Measurements from ENCODE around the gene AGBL2. TPM values are rescaled to one million over a fixed set of nuclear protein-coding genes. Genes with fewer than 3 reads are reported as not detected.

Gene AGBL2
- total and polyA plus RNA-seq, 2 of the 8 experiments (the other 6 are each of a cell fraction or from before 2014, with no cell fraction given): 2.1 to 6.5 TPM

DNA sequence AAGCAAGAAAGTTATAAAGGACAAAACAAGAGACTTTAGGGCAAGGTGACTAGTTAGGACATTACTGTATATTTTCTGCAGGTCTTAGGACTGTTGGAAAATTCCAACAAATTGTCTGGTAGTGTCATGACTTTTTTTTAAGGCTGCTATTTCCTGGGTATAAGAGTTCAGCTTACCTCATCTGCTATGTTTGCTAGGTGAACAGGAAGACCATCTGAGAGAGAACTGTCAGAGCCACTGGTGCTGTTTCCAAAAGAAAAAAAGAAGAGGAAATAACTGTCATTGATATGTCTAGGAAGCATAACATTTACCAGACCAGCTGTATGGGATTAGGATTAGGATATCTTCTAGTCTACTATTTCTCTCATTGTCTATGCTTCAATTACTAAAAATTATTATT, 46.5 kb downstream of the AGBL2 start:
- Histone ChIP-seq H3K36me3 (ENCODE audit: control insufficient read depth in 2 of 4, insufficient read depth in 4 of 4, low read length in 3 of 4) (no peaks in the 10 kb centered on the region), H2AFZ (ENCODE audit: low read length) (no peak overlapping the region), H2BK15ac (ENCODE audit: low read length) (no peak overlapping the region), H3K23ac (ENCODE audit: insufficient read length) (no peak overlapping the region), H3K4me2 (ENCODE audit: insufficient read depth in 1 of 2, low read depth in 2 of 2, low read length in 2 of 2) (no peak overlapping the region), H3K23me2 (ENCODE audit: low read depth, low read length) (no peaks in the 10 kb centered on the region), H4K5ac (ENCODE audit: insufficient read length, low read depth, low read length) (no peak overlapping the region), H4K8ac (ENCODE audit: extremely low read depth, insufficient read depth, low read length) (no peak overlapping the region), H2BK20ac (ENCODE audit: low read length) (no peak overlapping the region), H4K20me1 (replicated peaks in 1 of 2; ENCODE audit: control insufficient read depth in 1 of 2, insufficient read depth in 2 of 2, low read length in 2 of 2) (no peaks in the 10 kb centered on the region), H3K79me2 (ENCODE audit: control insufficient read depth in 1 of 2, insufficient read depth in 2 of 2, low read length in 2 of 2) (no peaks in the 10 kb centered on the region), H3K9me3 (ENCODE audit: insufficient read depth in 2 of 2, low read depth in 1 of 2, low read length in 1 of 2) (no peaks in the 10 kb centered on the region), H3K4ac (replicated peaks; ENCODE audit: insufficient read length, low read depth, low read length) (no peak overlapping the region), H3K79me1 (ENCODE audit: low read depth, low read length) (no peaks in the 10 kb centered on the region), H3K27me3 (replicated peaks in 1 of 4; ENCODE audit: control insufficient read depth in 3 of 4, extremely low read depth in 1 of 4, insufficient read depth in 3 of 4, low read length in 3 of 4) (no peaks in the 10 kb centered on the region), H3K9ac (replicated peaks in 1 of 4; ENCODE audit: extremely low read depth in 1 of 4, low read depth in 3 of 4, low read length in 3 of 4) (no peak overlapping the region), H3K4me3 (ENCODE audit: extremely low read depth in 1 of 4, insufficient read depth in 2 of 4, low read depth in 3 of 4, low read length in 4 of 4) (no peak overlapping the region), H2BK12ac (ENCODE audit: low read depth, low read length) (no peak overlapping the region), H2AK5ac (ENCODE audit: low read depth, low read length) (no peak overlapping the region), H3K27ac (ENCODE audit: low read depth, low read length) (no peak overlapping the region), H3K18ac (ENCODE audit: extremely low read depth, low read length) (no peak overlapping the region), H4K91ac (replicated peaks; ENCODE audit: insufficient read length, low read length) (no peak overlapping the region), H2BK120ac (replicated peaks; ENCODE audit: low read depth, low read length) (no peak overlapping the region), H3K4me1 (replicated peaks in 1 of 4; ENCODE audit: control insufficient read depth in 3 of 4, insufficient read depth in 4 of 4, low read length in 3 of 4) (no peaks in the 10 kb centered on the region), H3K14ac (ENCODE audit: insufficient read length) (no peak overlapping the region), H2BK5ac (ENCODE audit: low read depth, low read length) (no peak overlapping the region), H3K56ac (replicated peaks; ENCODE audit: insufficient read length, low read depth, low read length) (no peak overlapping the region)
- POLR2A ChIA-PET (ENCODE audit: partially characterized antibody): interaction anchor here (0.7 kb wide), 1 partner anchor 14 kb away, joined by 3 read pairs; no protein-coding TSS in a partner anchor
- FAIRE-seq: no peak
- CTCF ChIA-PET (ENCODE audit: partially characterized antibody): no interaction called here
- DNase-seq (ENCODE audit: low read depth in 1 of 2, low spot score in 2 of 2): no peak
- no peak for TF ChIP-seq TBP (IDR thresholded peaks at IDR 0.05; ENCODE audit: low read depth, low read length)
- no peak for TF ChIP-seq SUZ12 (IDR thresholded peaks at IDR 0.05; ENCODE audit: low read length)
- no peak for TF ChIP-seq CBX5 (IDR thresholded peaks at IDR 0.05; ENCODE audit: low read depth, low read length)
- TF ChIP-seq TAF7 (optimal IDR thresholded peaks at IDR 0.05; ENCODE audit: borderline replicate concordance, low read depth, low read length): no peak

All from H1 (cell line).